Measurements from ENCODE around the gene LRFN3.
"Not testable (repeated sequence)": the region's sequence is repeated elsewhere in the genome, so short reads cannot be mapped to it uniquely, and the experiment has no call there.

Gene LRFN3

GRCh38 chr19:35908010-35908441 lies 28.1 kb upstream of the LRFN3 start, which contains the start of gene TYROBP:
TSS of gene TYROBP (minus strand) at chr19:35908295. CDS start at chr19:35908228, 67 bp downstream.
- Histone ChIP-seq H3K27me3 (ENCODE audit: control insufficient read depth, insufficient read depth, low read length) (no peaks in the 10 kb centered on the region), H3K4me3 (ENCODE audit: low read depth, low read length) (no peak within 1 kb of the TSS), H3K9me3 (ENCODE audit: control insufficient read depth, insufficient read depth, low read length) (no peaks in the 10 kb centered on the region), H3K4me1 (ENCODE audit: control insufficient read depth, insufficient read depth, low read length) (peaks cover 9% of the 10 kb centered on the region; the same call in 1 of the 2 replicates), H3K27ac (ENCODE audit: low read depth, low read length) (no peak within 1 kb of the TSS), H3K9ac (ENCODE audit: low read depth, low read length) (no peak within 1 kb of the TSS), H3K36me3 (ENCODE audit: control insufficient read depth, insufficient read depth, low read length) (no peaks in the 10 kb centered on the region)

- Histone ChIP-seq H3K4me1 (ENCODE audit: control insufficient read depth, insufficient read depth, low read length) (0 out of 2 replicates have a peak, but pooled peaks cover 6% of the 10 kb centered on the region), H3K4me3 (ENCODE audit: low read depth, low read length) (no peak overlapping the region), H3K27me3 (ENCODE audit: control insufficient read depth, insufficient read depth, low read length) (no peaks in the 10 kb centered on the region), H3K9ac (ENCODE audit: low read depth, low read length) (no peak overlapping the region), H3K9me3 (ENCODE audit: control insufficient read depth, insufficient read depth, low read length) (no peaks in the 10 kb centered on the region), H3K27ac (ENCODE audit: low read depth, low read length) (no peak overlapping the region), H3K36me3 (ENCODE audit: control insufficient read depth, insufficient read depth, low read length) (no peaks in the 10 kb centered on the region)
These were observed 27.0 kb upstream of the LRFN3 start for GRCh38 chr19:35908973-35909683.

GRCh38 chr19:35909684-35910035 lies 26.5 kb upstream of the LRFN3 start:
- no peaks in the 10 kb centered on the region for H3K36me3 ChIP-seq (ENCODE audit: control insufficient read depth, insufficient read depth, low read length)
- no peak overlapping the region for H3K4me3 ChIP-seq (ENCODE audit: low read depth, low read length)
- H3K4me1 ChIP-seq (ENCODE audit: control insufficient read depth, insufficient read depth, low read length), result 0 out of 2 replicates have a peak, but pooled peaks cover 6% of the 10 kb centered on the region
- H3K27ac ChIP-seq (ENCODE audit: low read depth, low read length), result no peak overlapping the region
- no peaks in the 10 kb centered on the region for H3K27me3 ChIP-seq (ENCODE audit: control insufficient read depth, insufficient read depth, low read length)
- H3K9ac ChIP-seq (ENCODE audit: low read depth, low read length), result no peak overlapping the region
- no peaks in the 10 kb centered on the region for H3K9me3 ChIP-seq (ENCODE audit: control insufficient read depth, insufficient read depth, low read length)

- H3K9ac ChIP-seq (ENCODE audit: low read depth, low read length); H3K36me3 ChIP-seq (ENCODE audit: control insufficient read depth, insufficient read depth, low read length); H3K27me3 ChIP-seq (ENCODE audit: control insufficient read depth, insufficient read depth, low read length); H3K4me3 ChIP-seq (ENCODE audit: low read depth, low read length); H3K27ac ChIP-seq (ENCODE audit: low read depth, low read length); H3K9me3 ChIP-seq (ENCODE audit: control insufficient read depth, insufficient read depth, low read length); H3K4me1 ChIP-seq (ENCODE audit: control insufficient read depth, insufficient read depth, low read length): not testable (repeated sequence)
These were observed 25.8 kb upstream of the LRFN3 start for GRCh38 chr19:35910355-35910754.

GRCh38 chr19:35911173-35911572 lies 25.0 kb upstream of the LRFN3 start:
- H3K27me3 ChIP-seq (ENCODE audit: control insufficient read depth, insufficient read depth, low read length), result no peaks in the 10 kb centered on the region
- 0 out of 2 replicates have a peak, but pooled peaks cover 6% of the 10 kb centered on the region for H3K4me1 ChIP-seq (ENCODE audit: control insufficient read depth, insufficient read depth, low read length)
- no peak overlapping the region for H3K9ac ChIP-seq (ENCODE audit: low read depth, low read length)
- H3K36me3 ChIP-seq (ENCODE audit: control insufficient read depth, insufficient read depth, low read length), result no peaks in the 10 kb centered on the region
- no peak overlapping the region for H3K4me3 ChIP-seq (ENCODE audit: low read depth, low read length)
- no peak overlapping the region for H3K27ac ChIP-seq (ENCODE audit: low read depth, low read length)
- no peaks in the 10 kb centered on the region for H3K9me3 ChIP-seq (ENCODE audit: control insufficient read depth, insufficient read depth, low read length)

- Histone ChIP-seq H3K9me3 (ENCODE audit: control insufficient read depth, insufficient read depth, low read length) (no peaks in the 10 kb centered on the region), H3K9ac (ENCODE audit: low read depth, low read length) (no peak overlapping the region), H3K27me3 (ENCODE audit: control insufficient read depth, insufficient read depth, low read length) (no peaks in the 10 kb centered on the region), H3K36me3 (ENCODE audit: control insufficient read depth, insufficient read depth, low read length) (no peaks in the 10 kb centered on the region), H3K27ac (ENCODE audit: low read depth, low read length) (no peak overlapping the region), H3K4me3 (ENCODE audit: low read depth, low read length) (no peak overlapping the region), H3K4me1 (ENCODE audit: control insufficient read depth, insufficient read depth, low read length) (0 out of 2 replicates have a peak, but pooled peaks cover 6% of the 10 kb centered on the region)
These were observed 24.4 kb upstream of the LRFN3 start for GRCh38 chr19:35911790-35912189.

- no peak overlapping the region for H3K27ac ChIP-seq (ENCODE audit: low read depth, low read length)
- no peak overlapping the region for H3K4me3 ChIP-seq (ENCODE audit: low read depth, low read length)
- no peak overlapping the region for H3K9ac ChIP-seq (ENCODE audit: low read depth, low read length)
- no peaks in the 10 kb centered on the region for H3K27me3 ChIP-seq (ENCODE audit: control insufficient read depth, insufficient read depth, low read length)
- H3K9me3 ChIP-seq (ENCODE audit: control insufficient read depth, insufficient read depth, low read length), result no peaks in the 10 kb centered on the region
- no peaks in the 10 kb centered on the region for H3K36me3 ChIP-seq (ENCODE audit: control insufficient read depth, insufficient read depth, low read length)
- H3K4me1 ChIP-seq (ENCODE audit: control insufficient read depth, insufficient read depth, low read length), result no peaks in the 10 kb centered on the region
These were observed 22.6 kb upstream of the LRFN3 start for GRCh38 chr19:35913589-35913988.

- Histone ChIP-seq H3K27ac (ENCODE audit: low read depth, low read length) (no peak overlapping the region), H3K9me3 (ENCODE audit: control insufficient read depth, insufficient read depth, low read length) (no peaks in the 10 kb centered on the region), H3K36me3 (ENCODE audit: control insufficient read depth, insufficient read depth, low read length) (no peaks in the 10 kb centered on the region), H3K4me3 (ENCODE audit: low read depth, low read length) (no peak overlapping the region), H3K27me3 (ENCODE audit: control insufficient read depth, insufficient read depth, low read length) (no peaks in the 10 kb centered on the region), H3K4me1 (ENCODE audit: control insufficient read depth, insufficient read depth, low read length) (no peaks in the 10 kb centered on the region), H3K9ac (ENCODE audit: low read depth, low read length) (no peak overlapping the region)
These were observed 20.7 kb upstream of the LRFN3 start for GRCh38 chr19:35915443-35915842.

GRCh38 chr19:35919306-35919705 lies 16.9 kb upstream of the LRFN3 start:
- H3K36me3 ChIP-seq (ENCODE audit: control insufficient read depth, insufficient read depth, low read length), result no peaks in the 10 kb centered on the region
- no peaks in the 10 kb centered on the region for H3K9me3 ChIP-seq (ENCODE audit: control insufficient read depth, insufficient read depth, low read length)
- no peaks in the 10 kb centered on the region for H3K4me1 ChIP-seq (ENCODE audit: control insufficient read depth, insufficient read depth, low read length)
- H3K4me3 ChIP-seq (ENCODE audit: low read depth, low read length), result no peak overlapping the region
- H3K9ac ChIP-seq (ENCODE audit: low read depth, low read length), result no peak overlapping the region
- no peak overlapping the region for H3K27ac ChIP-seq (ENCODE audit: low read depth, low read length)
- H3K27me3 ChIP-seq (ENCODE audit: control insufficient read depth, insufficient read depth, low read length), result no peaks in the 10 kb centered on the region

- no peak overlapping the region for H3K9ac ChIP-seq (ENCODE audit: low read depth, low read length)
These were observed 15.2 kb upstream of the LRFN3 start for GRCh38 chr19:35921012-35921411.

GRCh38 chr19:35925501-35925900 lies 10.7 kb upstream of the LRFN3 start:
- no peak overlapping the region for H3K9ac ChIP-seq (ENCODE audit: low read depth, low read length)
- H3K27me3 ChIP-seq (ENCODE audit: control insufficient read depth, insufficient read depth, low read length), result no peaks in the 10 kb centered on the region

More at GRCh38 chr19:35921012-35921411, 15.2 kb upstream of the LRFN3 start:
- no peaks in the 10 kb centered on the region for H3K27me3 ChIP-seq (ENCODE audit: control insufficient read depth, insufficient read depth, low read length)
- H3K4me1 ChIP-seq (ENCODE audit: control insufficient read depth, insufficient read depth, low read length), result no peaks in the 10 kb centered on the region
- no peaks in the 10 kb centered on the region for H3K9me3 ChIP-seq (ENCODE audit: control insufficient read depth, insufficient read depth, low read length)
- H3K27ac ChIP-seq (ENCODE audit: low read depth, low read length), result no peak overlapping the region
- no peak overlapping the region for H3K4me3 ChIP-seq (ENCODE audit: low read depth, low read length)
- H3K36me3 ChIP-seq (ENCODE audit: control insufficient read depth, insufficient read depth, low read length), result no peaks in the 10 kb centered on the region

More at GRCh38 chr19:35925501-35925900, 10.7 kb upstream of the LRFN3 start:
- Histone ChIP-seq H3K27ac (ENCODE audit: low read depth, low read length) (no peak overlapping the region), H3K9me3 (ENCODE audit: control insufficient read depth, insufficient read depth, low read length) (no peaks in the 10 kb centered on the region), H3K4me3 (ENCODE audit: low read depth, low read length) (no peak overlapping the region), H3K4me1 (ENCODE audit: control insufficient read depth, insufficient read depth, low read length) (no peaks in the 10 kb centered on the region), H3K36me3 (ENCODE audit: control insufficient read depth, insufficient read depth, low read length) (no peaks in the 10 kb centered on the region)
